GM21528 (cell line): ENCODE results near the gene UNG.
"Not testable (repeated sequence)": the region's sequence is repeated elsewhere in the genome, so short reads cannot be mapped to it uniquely, and the experiment has no call there.

Experiments
- ATAC-seq: cut with Tn5 transposase; IDR thresholded peaks from one replicate; pipeline ENCODE4 v1.9.1; 2021; ENCODE audit warnings: mild to moderate bottlenecking, moderate library complexity; ENCODE audit not compliant: unreplicated experiment, low FRiP score

Gene UNG

DNA sequence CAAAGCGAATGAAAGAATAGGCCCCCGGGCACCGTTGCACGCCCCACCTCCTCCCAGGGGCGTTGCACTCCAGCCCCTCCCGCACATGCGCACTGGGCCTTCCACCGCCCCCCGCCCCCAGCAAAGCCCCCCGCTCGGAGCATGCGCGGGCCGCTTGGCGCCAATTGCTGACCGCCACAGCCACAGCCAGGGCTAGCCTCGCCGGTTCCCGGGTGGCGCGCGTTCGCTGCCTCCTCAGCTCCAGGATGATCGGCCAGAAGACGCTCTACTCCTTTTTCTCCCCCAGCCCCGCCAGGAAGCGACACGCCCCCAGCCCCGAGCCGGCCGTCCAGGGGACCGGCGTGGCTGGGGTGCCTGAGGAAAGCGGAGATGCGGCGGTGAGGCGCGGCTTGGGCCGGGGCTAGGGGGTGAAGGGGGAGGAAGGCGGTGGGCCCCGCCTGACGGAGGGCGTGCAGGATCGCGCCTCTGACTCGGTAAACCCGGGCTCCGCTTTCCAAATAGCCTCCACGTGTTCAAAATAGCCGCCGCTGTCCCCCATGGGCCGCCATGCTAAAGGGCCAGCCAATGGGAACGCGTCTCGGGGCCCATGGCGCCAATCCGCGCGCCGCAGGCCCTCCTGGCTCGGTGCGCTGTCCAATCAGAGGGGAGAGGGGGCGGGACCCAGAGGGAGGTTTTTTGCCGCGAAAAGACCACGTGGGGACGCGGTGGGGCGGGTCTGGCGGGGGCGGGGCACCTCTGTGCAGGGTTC lies at the start of gene UNG:
Gene UNG (plus strand): TSS at position 163 of the 748 bp plus-strand sequence. CDS start 83 bp downstream, at position 246.
- peak; percentile 89 for ATAC-seq

- not testable (repeated sequence) for ATAC-seq
These were observed 48.7 kb upstream of the UNG start for GRCh38 chr12:109048706-109049105.

DNA sequence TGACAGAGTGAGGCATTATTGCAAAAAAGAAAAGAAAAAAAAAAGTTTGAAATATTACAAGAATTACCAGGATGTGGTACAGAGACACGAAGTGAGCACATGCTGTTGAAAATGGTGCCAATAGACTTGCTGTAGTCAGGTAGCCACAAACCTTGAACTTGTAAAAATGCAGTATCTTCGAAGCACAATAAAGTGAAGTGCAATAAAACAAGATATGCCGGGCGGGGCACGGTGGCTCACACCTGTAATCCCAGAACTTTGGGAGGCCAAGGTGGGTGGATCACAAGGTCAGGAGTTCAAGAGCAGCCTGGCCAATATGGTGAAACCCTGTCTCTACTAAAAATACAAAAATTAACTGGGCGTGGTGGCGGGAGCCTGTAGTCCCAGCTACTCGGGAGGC lies 47.6 kb upstream of the UNG start:
- ATAC-seq = not testable (repeated sequence)

DNA sequence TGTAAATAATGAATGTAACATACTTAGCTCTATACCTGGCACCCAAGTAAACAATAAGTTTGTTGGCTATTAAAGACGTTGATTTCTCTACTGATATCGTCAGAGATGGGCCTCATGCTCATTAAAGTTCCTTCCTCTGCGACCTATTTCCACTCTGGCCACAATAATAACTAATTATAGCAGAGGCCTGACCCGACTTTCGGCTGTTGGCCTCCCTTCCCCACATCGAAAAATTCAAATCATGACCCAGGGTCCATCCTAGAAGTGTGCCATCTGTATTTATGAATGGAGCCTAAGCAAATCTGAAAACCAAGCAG lies 45.3 kb upstream of the UNG start:
- peak; percentile 10 for ATAC-seq

DNA sequence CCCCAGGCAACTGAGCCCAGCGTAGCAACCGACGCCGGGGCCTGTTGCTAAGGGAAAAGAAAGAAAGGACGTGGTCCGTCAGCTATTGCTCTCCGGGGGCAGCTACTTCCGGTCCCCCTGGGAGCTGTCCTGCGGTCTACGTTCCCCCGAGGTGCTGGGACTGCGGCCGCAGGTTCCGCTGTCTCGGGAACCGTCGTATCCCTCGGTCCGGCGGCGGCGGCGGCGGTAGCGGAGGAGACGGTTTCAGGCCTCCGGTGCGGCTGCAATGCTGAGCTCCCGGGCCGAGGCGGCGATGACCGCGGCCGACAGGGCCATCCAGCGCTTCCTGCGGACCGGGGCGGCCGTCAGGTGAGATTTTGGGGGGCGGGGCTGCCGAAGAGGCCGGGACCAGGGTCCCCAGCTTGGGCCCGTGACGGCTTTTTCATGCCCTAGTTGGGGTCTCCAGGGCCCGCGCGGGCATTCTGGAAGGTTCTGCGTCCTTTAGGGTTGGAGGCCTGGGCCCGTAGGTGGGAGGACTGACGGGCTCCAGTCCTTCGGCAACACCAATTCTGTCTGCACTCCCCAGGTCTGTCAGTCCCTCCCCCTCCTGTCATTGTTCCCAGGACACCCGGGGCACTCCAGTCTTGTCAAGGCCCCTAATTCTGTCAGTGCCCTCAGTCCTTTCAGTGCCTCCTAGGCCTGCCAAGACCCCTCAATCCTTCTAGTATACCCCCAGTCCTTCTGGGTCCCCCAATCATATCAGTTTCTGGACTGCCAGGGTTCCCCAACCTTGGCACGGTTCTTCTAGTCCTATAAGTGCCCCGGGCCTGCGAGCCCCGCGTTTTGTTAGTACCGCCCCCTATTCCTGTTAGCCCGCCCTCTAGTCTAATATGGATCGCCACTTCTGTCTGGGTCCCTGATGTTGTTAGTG lies 44.7 kb upstream of the UNG start, which contains the start of gene USP30:
Gene USP30 (plus strand): TSS at position 163 of the 910 bp plus-strand sequence. CDS start 103 bp downstream, at position 266.
- ATAC-seq = peak; percentile 70

- ATAC-seq = peak; percentile 48
These were observed 43.8 kb upstream of the UNG start for GRCh38 chr12:109053382-109054123.

DNA sequence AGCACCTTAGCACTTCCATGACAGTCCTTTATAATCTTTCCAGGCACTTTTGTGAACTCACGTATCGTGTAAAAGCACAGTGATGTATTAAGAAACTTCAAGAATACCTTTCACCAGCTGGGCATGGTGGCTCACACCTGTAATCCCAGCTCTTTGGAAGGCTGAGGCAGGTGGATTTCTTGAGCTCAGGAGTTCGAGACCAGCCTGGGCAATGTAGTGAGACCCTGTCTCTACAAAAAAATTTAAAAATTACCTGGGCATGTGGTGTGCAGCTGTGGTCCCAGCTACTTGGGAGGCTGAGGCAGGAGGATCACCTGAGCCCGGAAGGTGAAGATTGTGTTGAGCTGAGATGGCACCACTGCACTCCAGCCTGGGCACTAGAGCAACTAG lies 43.3 kb upstream of the UNG start:
- ATAC-seq = not testable (repeated sequence)

DNA sequence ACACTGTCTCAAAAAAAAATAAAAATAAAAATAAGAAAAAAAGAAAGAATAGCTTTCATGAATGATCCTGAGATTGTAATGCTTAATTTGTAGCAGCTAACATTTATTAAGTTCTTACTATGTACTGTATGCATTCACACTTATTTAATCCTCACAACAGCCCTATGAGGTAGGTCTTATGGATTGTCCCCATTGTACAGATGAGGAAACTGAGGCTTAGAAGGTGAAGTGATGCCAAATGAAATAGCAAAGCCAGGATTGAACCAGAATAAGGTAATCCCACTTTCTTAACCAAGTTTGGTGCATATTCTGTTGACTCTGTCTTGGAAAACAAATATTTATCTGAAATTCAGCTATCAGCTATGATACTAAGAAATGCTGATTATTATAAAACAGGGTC lies 42.9 kb upstream of the UNG start:
- ATAC-seq = no peak

GRCh38 chr12:109056891-109057290 lies 40.5 kb upstream of the UNG start:
- ATAC-seq = no peak

DNA sequence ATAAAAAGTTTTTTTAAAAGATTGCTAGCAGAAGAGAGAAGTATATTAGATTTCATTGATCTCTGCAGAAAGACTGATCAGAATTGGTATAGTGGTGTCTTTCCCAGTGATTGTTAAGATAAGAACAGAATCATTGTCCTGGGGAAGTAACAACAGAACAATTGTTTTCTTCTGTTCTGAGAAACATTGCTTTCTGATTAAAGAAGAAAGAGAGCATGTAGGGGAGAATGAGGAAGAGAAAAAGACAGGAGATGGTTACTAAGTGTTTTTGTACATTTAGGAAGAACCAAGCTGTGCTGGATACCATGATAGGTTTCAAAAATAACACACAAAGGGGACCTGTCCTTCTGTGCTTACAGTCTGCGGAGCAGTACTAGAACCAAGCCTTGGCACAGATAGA lies 40.0 kb upstream of the UNG start:
- no peak for ATAC-seq

- no peak for ATAC-seq
These were observed 38.6 kb upstream of the UNG start for GRCh38 chr12:109058773-109059172.

DNA sequence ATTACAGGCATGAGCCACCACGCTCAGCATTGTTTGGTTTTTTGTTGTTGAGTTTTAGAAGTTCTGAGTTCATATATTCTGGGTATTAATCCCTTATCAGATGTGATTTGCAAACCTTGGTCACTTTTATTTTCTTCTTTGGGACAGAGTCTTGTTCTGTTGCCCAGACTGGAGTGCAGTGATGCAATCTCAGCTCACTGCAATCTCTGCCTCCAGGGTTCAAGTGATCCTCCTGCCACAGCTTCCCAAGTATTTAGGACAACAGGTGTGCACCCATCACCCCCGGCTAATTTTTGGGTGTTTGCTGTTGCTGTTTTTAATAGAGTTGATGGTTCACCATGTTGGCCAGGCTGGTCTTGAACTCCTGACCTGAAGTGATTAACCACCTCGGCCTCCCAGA lies 33.3 kb upstream of the UNG start:
- no peak for ATAC-seq

DNA sequence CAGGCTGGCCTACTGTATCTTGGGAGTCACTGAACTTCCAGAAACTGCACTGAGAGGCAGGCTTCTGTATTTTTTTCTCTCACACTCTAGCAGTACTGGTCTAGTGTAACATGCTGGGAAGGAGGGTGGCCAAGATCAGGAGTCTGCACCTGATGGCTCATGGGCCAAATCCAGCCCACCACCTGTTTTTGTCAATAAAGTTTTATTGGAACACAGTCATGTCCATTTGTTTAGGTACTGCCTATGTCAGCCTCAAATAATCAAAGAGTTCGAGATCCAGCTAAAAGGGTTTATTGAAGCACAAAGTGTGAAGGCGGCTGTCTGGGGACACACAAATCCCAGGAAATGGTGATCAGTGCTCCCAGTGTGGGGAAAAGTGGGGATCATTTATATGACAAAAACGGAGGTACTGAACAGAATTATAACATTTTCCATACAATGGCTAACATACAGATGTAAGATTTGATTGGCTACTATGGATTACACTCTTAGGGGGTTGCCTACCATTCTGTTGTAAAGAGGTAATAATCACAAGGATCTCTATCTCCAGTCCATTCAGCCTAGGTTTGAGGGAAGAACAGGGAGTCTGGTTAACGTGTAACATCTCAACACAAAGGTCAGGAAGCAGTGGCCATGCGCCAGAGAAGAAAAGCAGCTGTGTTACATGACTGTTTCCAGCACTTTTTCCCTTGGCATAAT lies 32.1 kb upstream of the UNG start:
- ATAC-seq = no peak

DNA sequence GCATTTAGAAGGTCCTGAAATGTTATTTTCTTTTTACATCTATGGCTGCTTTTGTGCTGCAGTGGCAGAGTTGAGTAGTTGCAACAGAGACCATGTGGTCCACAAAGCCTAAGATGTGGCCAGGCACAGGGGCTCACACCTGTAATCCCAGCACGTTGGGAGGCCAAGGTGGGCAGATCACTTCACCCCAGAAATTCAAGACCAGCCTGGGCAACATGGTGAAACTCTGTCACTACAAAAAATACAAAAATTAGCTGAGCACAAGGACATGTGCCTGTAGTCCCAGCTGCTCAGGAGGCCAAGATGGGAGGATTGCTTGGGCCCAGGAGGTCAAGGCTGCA lies 31.6 kb upstream of the UNG start:
- ATAC-seq = no peak

DNA sequence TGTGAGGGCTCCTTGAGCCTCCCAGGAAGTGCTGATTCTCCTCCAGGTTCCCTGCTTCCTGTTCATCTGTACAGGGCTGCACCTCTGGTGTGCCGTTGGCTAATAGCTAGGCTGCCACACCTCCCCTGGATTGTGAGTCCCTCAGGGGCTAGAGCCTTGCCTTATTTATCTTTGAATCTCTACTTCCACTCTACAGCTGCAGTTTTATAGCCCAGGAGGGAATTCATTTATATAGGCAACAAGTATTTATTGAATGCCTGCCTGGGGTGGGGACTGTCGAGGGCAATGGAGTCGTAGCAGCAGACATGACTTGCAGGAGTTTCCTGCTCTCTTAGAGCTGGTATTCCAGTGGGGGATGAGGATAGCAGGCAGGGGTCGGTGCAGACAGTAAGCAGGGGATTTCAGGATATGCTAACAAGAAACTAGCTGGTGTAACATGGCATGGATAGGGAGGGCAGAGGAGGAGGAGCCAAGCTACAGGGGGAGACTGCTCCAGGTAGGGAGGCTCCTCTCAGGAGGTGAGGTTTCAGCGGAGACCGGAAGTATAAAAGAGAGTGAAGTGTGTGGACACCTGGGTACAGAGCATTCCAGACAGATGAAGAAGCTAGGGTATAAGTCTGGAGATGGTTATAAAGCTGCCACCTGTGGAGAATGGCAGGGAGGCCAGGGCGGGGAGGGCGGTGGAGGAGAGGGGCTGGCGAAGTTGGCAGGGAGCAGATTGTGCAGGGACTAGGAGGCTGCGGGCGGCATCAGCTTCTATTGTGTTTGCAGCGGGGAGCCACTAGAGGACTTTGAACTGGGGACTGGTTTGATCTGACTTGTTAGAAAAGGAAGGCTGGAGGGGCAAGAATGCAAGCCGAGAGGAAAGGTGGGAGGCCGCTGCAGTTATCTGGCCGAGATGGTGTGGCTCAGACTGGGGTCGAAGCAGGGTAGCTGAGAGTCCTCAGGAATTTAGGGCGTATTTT lies 27.8 kb upstream of the UNG start:
- ATAC-seq = no peak

- ATAC-seq = no peak
These were observed 22.5 kb upstream of the UNG start for GRCh38 chr12:109074866-109075265.

DNA sequence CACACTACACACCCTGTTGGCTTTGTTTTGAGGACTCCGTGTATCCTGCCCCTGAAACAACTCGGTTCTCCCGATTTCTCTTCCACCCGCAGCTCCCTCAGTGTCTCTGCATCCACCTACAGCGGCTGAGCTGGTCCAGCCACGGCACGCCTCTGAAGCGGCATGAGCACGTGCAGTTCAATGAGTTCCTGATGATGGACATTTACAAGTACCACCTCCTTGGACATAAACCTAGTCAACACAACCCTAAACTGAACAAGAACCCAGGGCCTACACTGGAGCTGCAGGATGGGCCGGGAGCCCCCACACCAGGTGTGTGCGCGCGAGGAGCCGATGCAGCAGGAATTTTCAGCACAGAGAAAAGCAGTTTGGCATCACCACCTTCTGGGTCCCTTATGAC lies 14.6 kb upstream of the UNG start:
- no peak for ATAC-seq

DNA sequence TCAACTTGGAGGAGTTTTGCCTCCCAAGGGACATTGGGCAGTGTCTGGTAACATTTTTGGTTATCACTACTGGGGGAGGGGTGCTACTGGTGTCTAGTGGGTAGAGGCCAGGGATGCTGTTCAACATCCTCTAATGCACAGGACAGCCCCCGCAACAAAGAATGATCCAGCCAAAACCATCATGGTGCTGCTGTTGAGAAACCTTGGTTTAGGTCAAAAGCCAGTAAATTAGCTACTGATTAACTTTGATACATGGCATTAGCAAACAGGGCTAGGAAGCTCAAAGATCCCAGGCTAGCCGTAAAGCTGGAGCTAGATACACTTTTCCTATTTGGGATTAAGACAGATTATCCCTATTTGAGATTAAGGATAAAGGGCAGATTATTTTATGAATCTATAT lies 13.0 kb upstream of the UNG start:
- no peak for ATAC-seq

GRCh38 chr12:109085590-109085989 lies 11.8 kb upstream of the UNG start:
- ATAC-seq = no peak
